Heart right ventricle (tissue), 16 donors: ENCODE results near the gene C9orf78. TPM values are rescaled to one million over a fixed set of nuclear protein-coding genes. Genes with fewer than 3 reads are reported as not detected.

Experiments used
- ATAC-seq, 8 donors: fragments of 200-7000 bp; cut with Tn5 transposase; one replicate each; pipeline ENCODE4 v1.9.1; 2020; ENCODE audit warnings: mild to moderate bottlenecking in 8 of 8, moderate library complexity in 8 of 8, moderate number of reproducible peaks in 1 of 8
- DNase-seq, 2 donors: peaks; one replicate each; pipeline ENCODE4 v3.0.0-alpha.2; 2020
- H3K27ac ChIP-seq, 10 donors: fragments of 200-600 bp; sonication (generic) in 2 of 10; one replicate each; pipeline versions ENCODE4 v1.5.0 to v1.8.0; 2020 to 2022; ENCODE audit warnings: mild to moderate bottlenecking in 3 of 10
- H3K27me3 ChIP-seq, 7 donors: fragments of 200-600 bp; one replicate each; pipeline ENCODE4 v1.8.0; 2021 to 2022; ENCODE audit warnings: mild to moderate bottlenecking in 2 of 7
- H3K36me3 ChIP-seq, 9 donors: fragments of 200-600 bp; sonication (generic) in 1 of 9; one replicate each; pipeline versions ENCODE4 v1.5.0 to v1.8.0; 2020 to 2022; ENCODE audit warnings: mild to moderate bottlenecking in 2 of 9
- H3K4me1 ChIP-seq, 9 donors: fragments of 200-600 bp; sonication (generic) in 1 of 9; one replicate each; pipeline versions ENCODE4 v1.5.0 to v1.8.0; 2020 to 2022; ENCODE audit warnings: mild to moderate bottlenecking in 4 of 9
- H3K4me3 ChIP-seq, 10 donors: fragments of 200-600 bp; sonication (generic) in 2 of 10; one replicate each; pipeline versions ENCODE4 v1.5.0 to v1.8.0; 2020 to 2022; ENCODE audit warnings: mild to moderate bottlenecking in 7 of 10, moderate library complexity in 2 of 10
- H3K9me3 ChIP-seq, 11 donors: fragments of 200-600 bp in 10 of 11; sonication (generic) in 2 of 11; one replicate each; pipeline versions ENCODE4 v1.5.0 to v1.8.0; 2013 to 2022; ENCODE audit warnings: mild to moderate bottlenecking in 2 of 11, control low read depth in 1 of 11, moderate library complexity in 1 of 11
- CTCF ChIP-seq, 9 donors: fragments of 200-600 bp; sonication (generic) in 2 of 9; IDR thresholded peaks; one replicate each; pipeline versions ENCODE4 v1.5.0 to v1.8.0; 2021 to 2022; ENCODE audit warnings: antibody characterized with exemption in 9 of 9, mild to moderate bottlenecking in 5 of 9, moderate library complexity in 1 of 9
- WGBS, 2 donors: extraction: QIAGEN DNeasy Blood & Tissue Kit; methylation state at CpG; one replicate each; pipeline ENCODE4 v1.1.7; 2013; ENCODE audit warnings: inconsistent platforms in 1 of 2; 5-methylcytosine and 5-hydroxymethylcytosine counted together
- intact Hi-C, 10 donors: fragments of 100-400 bp; cut with DNase I; formaldehyde crosslinking; loops; one replicate each; pipeline versions ENCODE4 v1.11.1 to v1.14.2; 2022
- polyA plus RNA-seq, 2 donors: library from polyadenylated mRNA; stranded (reverse); fragments of 200-250 nt; gene quantifications; one replicate each; pipeline ENCODE4 v1.2.3, GENCODE V29; 2013
- total RNA-seq, 10 donors: library from RNA; stranded (reverse); fragmentation: NEBNext Ultra II Directional in 3 of 10; extraction: Animal tissue kit (Norgen Biotek cat#: 25700) in 3 of 10; gene quantifications; one replicate each; pipeline versions ENCODE4 v1.2.1 to v1.2.4, GENCODE V29; 2021 to 2023
- donor health status: Arrhythmogenic right ventricular cardiomyopathy.
- donor health status: ischemic (EF 13 %, LVEDD 7.1; RV severe dilation, severe dysfunction).
- donor health status: healthy with polysubstance abuse.
- donor health status: DM: no; HTN: yes; CAD: no.
- donor health status: DM: no; HTN: no; CAD: no.
- donor health status: ischemic (EF 25% LVEDD 6.9; RV normal size, moderate dysfunction).
- donor health status: ischemic (EF 25% LVEDD 5.7; RV mildly dilated, moderate dysfunction).
- donor health status: healthy.
- donor health status: DM: yes; HTN: yes; CAD: no.
- donor health status: Ischemic cardiomyopathy.
- donor health status: ischemic (EF 35%, LVEDD 5.7; RV mildly dilated, moderate dysfunction).
- donor health status: nonischemic (EF 11% LVEDD 7.7; RV severe dilation, severe dysfunction).
- donor health status: DM: yes; HTN: yes; CAD: no.
- donor health status: PGD.
- donor health status: ischemic (EF 29% LVEDD 5.4; RV normal size, mild dysfunction).
- donor health status: nonischemic (EF 23%, LVEDD 6.1; RV moderate dilation, normal function).

C9orf78 gene
- total and polyA plus RNA-seq, 12 donors: 25.7 to 66.2 (median 30.7) TPM

DNA sequence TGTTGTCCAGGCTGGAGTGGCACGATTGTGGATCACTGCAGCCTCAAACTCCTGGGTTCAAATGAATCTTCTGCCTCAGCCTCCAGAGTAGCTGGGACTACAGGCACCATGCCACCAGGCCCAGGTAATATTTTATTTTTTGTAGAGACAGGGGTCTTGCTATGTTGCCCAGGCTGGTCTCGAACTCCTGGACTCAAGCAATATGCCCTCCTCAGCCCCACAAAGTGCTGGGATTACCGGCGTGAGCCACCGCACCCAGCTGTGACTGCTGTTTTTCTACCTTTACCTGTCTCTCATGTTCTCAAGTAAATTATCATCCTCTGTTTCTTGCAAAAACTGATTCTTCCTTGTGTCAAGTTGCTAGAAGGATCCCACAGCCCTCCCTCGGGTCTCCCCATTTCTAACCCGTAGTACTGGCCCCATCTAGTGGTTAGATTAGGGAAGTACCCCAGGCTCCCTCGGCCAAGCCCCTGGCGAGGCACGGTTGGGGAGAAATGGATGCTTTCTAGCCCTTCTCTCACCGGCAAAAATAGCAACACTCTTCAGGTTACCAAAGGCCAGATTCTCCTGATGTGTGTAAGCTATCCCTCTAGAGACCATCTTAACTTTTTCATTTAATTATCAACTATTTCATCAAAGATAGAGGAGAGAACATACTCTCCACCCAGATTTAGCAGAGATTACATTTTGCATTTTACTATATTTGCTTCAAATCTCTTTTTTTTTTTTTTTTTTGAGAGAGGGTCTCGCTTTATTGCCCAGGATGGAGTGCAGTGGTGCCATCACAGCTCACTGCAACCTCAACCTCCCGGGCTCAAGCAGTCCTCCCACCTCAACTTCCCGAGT, 51.3 kb downstream of the C9orf78 start:
- DNase-seq (peak; percentile 33 to 75), ATAC-seq (peak; percentile 83 to 96 (median 93))
- H3K27ac ChIP-seq: no peak overlapping the region
- no peaks in the 10 kb centered on the region for H3K36me3 ChIP-seq
- peaks cover 0 to 17% (median 8%) of the 10 kb centered on the region in 7 donors for H3K27me3 ChIP-seq
- WGBS, 2 donors: 32 to 36% methylated on average over 14 of the region's 14 CpGs
- no peaks in the 10 kb centered on the region for H3K9me3 ChIP-seq
- no peak overlapping the region for H3K4me3 ChIP-seq
- intact Hi-C loops: loop anchor here (1.0 to 10.0 kb wide), 13 partner anchors 45 to 653 kb away; partner anchors contain the start of gene ASB6 (in 7 of the 10)
- H3K4me1 ChIP-seq: peaks cover 0 to 6% (median 0%) of the 10 kb centered on the region in 9 donors
- peak; percentile 89 to 94 (median 92) for TF ChIP-seq CTCF (IDR thresholded peaks at IDR 0.05)

DNA sequence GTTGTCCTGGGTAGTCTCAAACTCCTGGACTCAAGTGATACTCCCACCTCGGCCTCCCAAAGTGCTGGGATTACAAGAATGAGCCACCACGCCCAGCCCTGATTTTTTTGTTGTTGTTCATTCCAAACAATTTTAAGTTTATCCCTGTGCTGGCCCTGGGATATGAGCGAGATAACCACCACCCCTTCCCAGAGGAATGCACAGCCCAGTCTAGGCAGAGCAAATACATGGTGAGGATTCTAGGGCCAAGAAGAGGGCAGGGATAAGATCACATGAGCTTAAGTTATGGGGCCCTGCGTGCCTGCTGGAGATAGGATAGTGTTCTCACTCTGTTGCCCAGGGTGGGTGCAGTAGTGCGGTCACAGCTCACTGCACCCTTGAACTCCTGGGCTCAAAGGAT, 53.1 kb downstream of the C9orf78 start:
- no peak for ATAC-seq
- Histone ChIP-seq H3K4me1 (peaks cover 0 to 21% (median 10%) of the 10 kb centered on the region in 9 donors), H3K27me3 (peaks cover 0 to 6% (median 0%) of the 10 kb centered on the region in 7 donors), H3K4me3 (no peak overlapping the region), H3K36me3 (no peaks in the 10 kb centered on the region), H3K27ac (no peak overlapping the region), H3K9me3 (no peaks in the 10 kb centered on the region)
- intact Hi-C loops: loop anchor here (2.0 to 10.0 kb wide), 9 partner anchors 43 to 651 kb away; partner anchors contain the start of gene ASB6 (in 5 of the 10)
- TF ChIP-seq CTCF (IDR thresholded peaks at IDR 0.05): no peak
- 64 to 74% methylated on average over 5 of the region's 5 CpGs for WGBS, 2 donors
- no peak for DNase-seq

- WGBS, 2 donors: 81% methylated on average over 8 of the region's 8 CpGs
- Histone ChIP-seq H3K9me3 (no peaks in the 10 kb centered on the region), H3K36me3 (no peaks in the 10 kb centered on the region), H3K27me3 (peaks cover 0 to 6% (median 0%) of the 10 kb centered on the region in 7 donors), H3K4me1 (peaks cover 0 to 29% (median 16%) of the 10 kb centered on the region in 9 donors), H3K4me3 (no peak overlapping the region), H3K27ac (no peak overlapping the region)
- ATAC-seq (no peak), DNase-seq (no peak)
- intact Hi-C loops: loop anchor here in 9 of 10 donors (5.0 to 10.0 kb wide), 4 partner anchors 44 to 649 kb away; partner anchors contain the start of gene ASB6 (in 4 of the 9)
- no peak for TF ChIP-seq CTCF (IDR thresholded peaks at IDR 0.05)
These were observed 53.9 kb downstream of the C9orf78 start for GRCh38 chr9:129781131-129781530.

- WGBS, 2 donors: 94 to 98% methylated on average over 7 of the region's 7 CpGs
- no peak overlapping the region for H3K27ac ChIP-seq
- H3K9me3 ChIP-seq: no peaks in the 10 kb centered on the region
- intact Hi-C loops: loop anchor here in 9 of 10 donors (5.0 to 10.0 kb wide), 4 partner anchors 42 to 647 kb away; partner anchors contain the start of gene ASB6 (in 4 of the 9)
- H3K4me3 ChIP-seq: no peak overlapping the region
- ATAC-seq: no peak
- no peak for TF ChIP-seq CTCF (IDR thresholded peaks at IDR 0.05)
- H3K27me3 ChIP-seq: no peaks in the 10 kb centered on the region
- peaks cover 0 to 43% (median 16%) of the 10 kb centered on the region in 9 donors for H3K4me1 ChIP-seq
- no peaks in the 10 kb centered on the region for H3K36me3 ChIP-seq
- DNase-seq: no peak
These were observed 55.4 kb downstream of the C9orf78 start for GRCh38 chr9:129779560-129780190.
